GM18868 (cell line): ENCODE results near the gene C19orf81.

Source experiments
- ATAC-seq: cut with Tn5 transposase; IDR thresholded peaks from one replicate; pipeline ENCODE4 v1.9.1; 2021; ENCODE audit warnings: mild to moderate bottlenecking, moderate library complexity; ENCODE audit not compliant: unreplicated experiment

C19orf81 gene

DNA sequence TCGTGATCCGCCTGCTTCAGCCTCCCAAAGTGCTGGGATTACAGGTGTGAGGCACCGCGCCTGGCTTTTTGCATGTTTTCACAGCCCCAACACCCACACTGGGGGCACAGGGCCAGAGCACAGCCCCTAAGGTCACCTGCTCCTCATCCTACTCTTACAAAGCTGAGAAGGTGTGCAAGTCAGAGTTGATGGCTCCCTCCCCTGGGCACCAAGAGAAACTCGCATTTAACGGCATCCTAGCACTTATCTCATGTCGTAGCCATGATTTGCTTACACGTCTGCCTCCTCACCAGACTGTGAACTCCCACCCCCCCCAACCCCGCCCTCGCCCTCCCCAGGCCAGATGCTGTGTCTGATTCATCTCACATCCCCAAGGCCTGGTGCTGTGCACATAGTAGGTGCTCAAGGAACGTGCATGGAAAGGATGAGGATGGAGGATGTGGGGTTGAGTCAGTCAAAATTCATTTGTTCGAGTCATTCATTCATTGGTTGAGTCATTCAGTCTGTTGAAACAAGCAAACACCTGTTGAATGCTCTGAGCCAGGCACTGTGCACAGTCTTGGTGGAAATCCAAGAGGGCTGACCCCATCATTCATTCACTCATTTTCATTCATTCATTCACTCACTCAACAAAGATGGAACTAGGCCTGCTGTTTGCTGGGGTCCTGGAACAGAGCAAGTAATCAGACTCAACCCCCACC, 59.1 kb downstream of the C19orf81 start:
- ATAC-seq = no peak
